A549 (cell line): ENCODE measurements around the gene TXNDC8.

ENCODE experiments used
- CBX8 ChIP-seq: fragments of 200-600 bp; sonication (generic); IDR thresholded peaks from 2 replicates; pipeline ENCODE4 v1.6.1; 2016
- TF ChIP-seq, protein P1 (sequence below): fragments of >200 bp; sonication (Bioruptor Twin); formaldehyde crosslinking; IDR thresholded peaks from 3 replicates; pipeline ENCODE4 v1.5.1; 2016

DNA sequence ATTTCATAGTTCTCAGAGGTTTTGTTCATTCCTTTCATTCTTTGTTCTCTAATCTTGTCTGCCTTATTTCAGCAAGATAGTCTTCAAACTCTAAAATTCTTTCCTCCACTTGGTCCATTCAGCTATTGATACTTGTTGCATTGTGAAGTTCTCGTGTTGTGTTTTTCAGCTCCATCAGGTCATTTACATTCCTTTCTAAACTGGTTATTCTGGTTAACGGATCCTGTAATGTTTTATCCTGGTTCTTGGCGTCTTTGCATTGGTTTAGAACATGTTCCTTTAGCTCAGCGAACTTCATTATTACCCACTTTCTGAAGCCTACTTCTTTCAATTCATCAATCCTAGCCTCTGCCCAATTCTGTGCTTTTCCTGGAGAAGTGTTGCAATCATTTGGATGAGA lies 45.1 kb upstream of the TXNDC8 start:
- TF ChIP-seq CBX8: no peak
- TF ChIP-seq, protein P1, sequence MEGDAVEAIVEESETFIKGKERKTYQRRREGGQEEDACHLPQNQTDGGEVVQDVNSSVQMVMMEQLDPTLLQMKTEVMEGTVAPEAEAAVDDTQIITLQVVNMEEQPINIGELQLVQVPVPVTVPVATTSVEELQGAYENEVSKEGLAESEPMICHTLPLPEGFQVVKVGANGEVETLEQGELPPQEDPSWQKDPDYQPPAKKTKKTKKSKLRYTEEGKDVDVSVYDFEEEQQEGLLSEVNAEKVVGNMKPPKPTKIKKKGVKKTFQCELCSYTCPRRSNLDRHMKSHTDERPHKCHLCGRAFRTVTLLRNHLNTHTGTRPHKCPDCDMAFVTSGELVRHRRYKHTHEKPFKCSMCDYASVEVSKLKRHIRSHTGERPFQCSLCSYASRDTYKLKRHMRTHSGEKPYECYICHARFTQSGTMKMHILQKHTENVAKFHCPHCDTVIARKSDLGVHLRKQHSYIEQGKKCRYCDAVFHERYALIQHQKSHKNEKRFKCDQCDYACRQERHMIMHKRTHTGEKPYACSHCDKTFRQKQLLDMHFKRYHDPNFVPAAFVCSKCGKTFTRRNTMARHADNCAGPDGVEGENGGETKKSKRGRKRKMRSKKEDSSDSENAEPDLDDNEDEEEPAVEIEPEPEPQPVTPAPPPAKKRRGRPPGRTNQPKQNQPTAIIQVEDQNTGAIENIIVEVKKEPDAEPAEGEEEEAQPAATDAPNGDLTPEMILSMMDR: no peak
